Keratinocyte (primary cell): ENCODE data around the gene RMND5B. TPM values are rescaled to one million over a fixed set of nuclear protein-coding genes. Genes with fewer than 3 reads are reported as not detected.

Source experiments
- DNase-seq: peaks from one replicate; pipeline ENCODE4 v3.0.0-alpha.2; 2011; ENCODE audit warnings: low read depth, missing footprints, low spot score
- FAIRE-seq: peaks from 2 replicates; lab custom pipeline; 2011; peaks lifted over from hg19 to GRCh38; lab: Jason Lieb, UNC
- H2AFZ ChIP-seq: 2 replicates; pipeline ENCODE4 v1.6.0; 2012; ENCODE audit warnings: low read length, control low read depth, inconsistent platforms; ENCODE audit not compliant: control insufficient read depth
- H3K27ac ChIP-seq: 2 replicates; pipeline ENCODE4 v1.5.1; 2011; ENCODE audit warnings: low read length; ENCODE audit not compliant: control insufficient read depth, insufficient read depth
- H3K27me3 ChIP-seq: 3 replicates; pipeline ENCODE4 v1.6.0; 2011; ENCODE audit warnings: low read length; ENCODE audit not compliant: control insufficient read depth, insufficient read depth; ENCODE audit errors: extremely low read depth
- H3K36me3 ChIP-seq, 2 experiments: 2 replicates in 1 of 2; 3 replicates in 1 of 2; pipeline ENCODE4 v1.5.1; 2011; ENCODE audit warnings: low read length in 2 of 2, mild to moderate bottlenecking in 1 of 2; ENCODE audit not compliant: control insufficient read depth in 2 of 2, insufficient read depth in 2 of 2; ENCODE audit errors: extremely low read depth in 1 of 2
- H3K4me1 ChIP-seq: 3 replicates; pipeline ENCODE4 v1.5.1; 2011; ENCODE audit warnings: low read length; ENCODE audit not compliant: control insufficient read depth, insufficient read depth; ENCODE audit errors: extremely low read depth
- H3K4me2 ChIP-seq: 3 replicates; pipeline ENCODE4 v1.6.0; 2011; ENCODE audit warnings: low read depth, low read length; ENCODE audit not compliant: control insufficient read depth, insufficient read depth; ENCODE audit errors: extremely low read depth
- H3K4me3 ChIP-seq, 3 experiments: fragments of 200-600 bp in 1 of 3; sonication (generic) in 1 of 3; 2 replicates in 2 of 3; 3 replicates in 1 of 3; pipeline ENCODE4 v1.5.1; 2011 to 2016; ENCODE audit warnings: low read length in 3 of 3, mild to moderate bottlenecking in 3 of 3, control low read depth in 2 of 3, inconsistent platforms in 1 of 3, low read depth in 1 of 3, mixed read lengths in 1 of 3, mixed run types in 1 of 3, moderate library complexity in 1 of 3; ENCODE audit not compliant: control insufficient read depth in 2 of 3, insufficient read depth in 2 of 3; ENCODE audit errors: extremely low read depth in 1 of 3
- H3K79me2 ChIP-seq: 2 replicates; pipeline ENCODE4 v1.6.0; 2012; ENCODE audit warnings: low read length; ENCODE audit not compliant: control insufficient read depth, insufficient read depth
- H3K9ac ChIP-seq: 3 replicates; pipeline ENCODE4 v1.6.0; 2011; ENCODE audit warnings: low read length; ENCODE audit not compliant: control insufficient read depth, insufficient read depth; ENCODE audit errors: extremely low read depth
- H3K9me1 ChIP-seq: 3 replicates; pipeline ENCODE4 v1.6.0; 2011; ENCODE audit warnings: low read length; ENCODE audit not compliant: control insufficient read depth, insufficient read depth; ENCODE audit errors: extremely low read depth
- H3K9me3 ChIP-seq: 2 replicates; pipeline ENCODE4 v1.5.1; 2012; ENCODE audit warnings: low read depth, low read length; ENCODE audit not compliant: control insufficient read depth
- H4K20me1 ChIP-seq: 3 replicates; pipeline ENCODE4 v1.6.0; 2011; ENCODE audit warnings: low read length; ENCODE audit not compliant: control insufficient read depth, insufficient read depth; ENCODE audit errors: extremely low read depth
- EZH2 ChIP-seq: IDR thresholded peaks from one replicate; pipeline ENCODE4 v1.6.1; 2012; ENCODE audit warnings: inconsistent platforms, mild to moderate bottlenecking, low read length, moderate library complexity
- dilution Hi-C: fragments of 300-500 bp; cut with MboI; formaldehyde crosslinking; loops from one replicate; pipeline ENCODE4 v1.7.0; 2020; ENCODE audit warnings: low sequenced_read_pairs; ENCODE audit not compliant: extremely low pct_ligation_motif_present
- polyA plus RNA-seq, 5 experiments: library from polyadenylated mRNA; depleted of rRNA in 3 of 5; stranded (reverse) in 3 of 5; stranded (forward) in 1 of 5; unstranded in 1 of 5; fragments of >200 nt; gene quantifications; 1 replicate in 1 of 5; 2 replicates in 3 of 5; 3 replicates in 1 of 5; pipeline versions ENCODE4 v1.2.1 to v1.2.3, GENCODE V29; 2011 to 2012; ENCODE audit warnings: missing spikeins in 2 of 5, low read depth in 1 of 5, low replicate concordance in 1 of 5
- TF ChIP-seq, protein P1 (sequence below), 3 experiments: IDR thresholded peaks in 1 of 3; conservative IDR thresholded peaks in 1 of 3; optimal IDR thresholded peaks in 1 of 3; 2 replicates in 2 of 3; 3 replicates in 1 of 3; pipeline versions ENCODE3 to v1.5.1; 2011; ENCODE audit warnings: low read length in 3 of 3, mild to moderate bottlenecking in 3 of 3, moderate library complexity in 2 of 3, control low read depth in 1 of 3, inconsistent platforms in 1 of 3; ENCODE audit not compliant: insufficient read depth in 2 of 3; ENCODE audit errors: extremely low read depth in 1 of 3

The RMND5B gene
- polyA plus RNA-seq, 1 donor (not counting 4 experiments of a cell fraction or from before 2014, with no cell fraction given), result 15.5 TPM

DNA sequence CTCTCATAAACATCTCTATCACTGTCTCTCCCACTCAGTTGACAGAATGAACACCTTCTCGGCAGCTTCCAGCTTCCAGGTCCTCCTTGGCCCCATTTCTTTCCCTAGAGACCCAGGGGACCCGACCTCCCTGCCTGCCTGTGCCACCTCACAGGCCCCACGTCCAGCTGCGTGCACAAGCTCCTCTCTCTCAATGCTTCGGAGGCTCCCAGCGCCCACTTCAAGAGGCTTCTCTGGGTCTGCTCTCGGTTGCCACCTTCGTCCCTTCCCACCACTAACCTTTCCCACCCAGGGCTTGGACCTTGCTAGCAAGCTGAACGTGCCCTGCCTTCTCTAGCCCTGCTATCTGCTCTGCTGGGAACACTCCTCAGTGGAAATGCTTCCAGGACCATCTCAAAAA is 20.3 kb upstream of the RMND5B start:
- Histone ChIP-seq H3K9me1 (no peaks in the 10 kb centered on the region), H3K27ac (no peak overlapping the region), H3K4me1 (peaks cover 30% of the 10 kb centered on the region), H3K4me3 (no peak overlapping the region), H3K79me2 (peaks cover 8% of the 10 kb centered on the region), H2AFZ (no peak overlapping the region), H3K9me3 (no peaks in the 10 kb centered on the region), H3K27me3 (no peaks in the 10 kb centered on the region), H3K4me2 (no peak overlapping the region), H3K36me3 (no peaks in the 10 kb centered on the region), H3K9ac (no peak overlapping the region), H4K20me1 (peaks cover 3% of the 10 kb centered on the region)
- DNase-seq (no peak), FAIRE-seq (no peak)
- dilution Hi-C loops, result no loop called here
- no peak for TF ChIP-seq EZH2
- TF ChIP-seq, protein P1, sequence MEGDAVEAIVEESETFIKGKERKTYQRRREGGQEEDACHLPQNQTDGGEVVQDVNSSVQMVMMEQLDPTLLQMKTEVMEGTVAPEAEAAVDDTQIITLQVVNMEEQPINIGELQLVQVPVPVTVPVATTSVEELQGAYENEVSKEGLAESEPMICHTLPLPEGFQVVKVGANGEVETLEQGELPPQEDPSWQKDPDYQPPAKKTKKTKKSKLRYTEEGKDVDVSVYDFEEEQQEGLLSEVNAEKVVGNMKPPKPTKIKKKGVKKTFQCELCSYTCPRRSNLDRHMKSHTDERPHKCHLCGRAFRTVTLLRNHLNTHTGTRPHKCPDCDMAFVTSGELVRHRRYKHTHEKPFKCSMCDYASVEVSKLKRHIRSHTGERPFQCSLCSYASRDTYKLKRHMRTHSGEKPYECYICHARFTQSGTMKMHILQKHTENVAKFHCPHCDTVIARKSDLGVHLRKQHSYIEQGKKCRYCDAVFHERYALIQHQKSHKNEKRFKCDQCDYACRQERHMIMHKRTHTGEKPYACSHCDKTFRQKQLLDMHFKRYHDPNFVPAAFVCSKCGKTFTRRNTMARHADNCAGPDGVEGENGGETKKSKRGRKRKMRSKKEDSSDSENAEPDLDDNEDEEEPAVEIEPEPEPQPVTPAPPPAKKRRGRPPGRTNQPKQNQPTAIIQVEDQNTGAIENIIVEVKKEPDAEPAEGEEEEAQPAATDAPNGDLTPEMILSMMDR (optimal IDR thresholded peaks at IDR 0.05 in 1 of 3, IDR thresholded peaks at IDR 0.05 in 1 of 3, conservative IDR thresholded peaks at IDR 0.05 in 1 of 3; ENCODE audit: extremely low read depth in 1 of 3, insufficient read depth in 2 of 3, low read length in 3 of 3), result no peak

DNA sequence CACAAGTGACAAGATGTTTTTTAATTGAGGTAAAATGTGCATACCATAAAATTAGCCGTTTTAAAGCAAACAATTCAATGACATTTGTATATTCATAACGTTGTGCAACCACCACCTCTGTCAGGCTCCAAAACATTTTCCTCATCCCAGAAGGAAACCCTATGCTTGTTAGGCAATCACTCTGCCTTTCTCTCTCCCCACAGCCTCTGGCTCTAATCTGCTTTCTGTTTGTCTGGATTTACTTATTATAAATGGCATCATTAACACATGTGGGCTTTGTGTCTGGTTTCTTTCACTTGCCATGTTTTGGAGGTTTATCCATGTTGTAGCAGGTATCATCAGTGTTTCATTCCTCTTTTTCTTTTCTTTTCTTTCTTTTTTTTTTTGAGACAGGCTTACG is 18.9 kb upstream of the RMND5B start:
- Histone ChIP-seq H3K79me2 (peaks cover 13% of the 10 kb centered on the region), H3K4me3 (no peak overlapping the region), H3K9me1 (no peaks in the 10 kb centered on the region), H3K9ac (no peak overlapping the region), H3K4me2 (no peak overlapping the region), H3K36me3 (no peaks in the 10 kb centered on the region), H3K27me3 (no peaks in the 10 kb centered on the region), H4K20me1 (peaks cover 3% of the 10 kb centered on the region), H3K27ac (no peak overlapping the region), H3K9me3 (no peaks in the 10 kb centered on the region), H2AFZ (no peak overlapping the region), H3K4me1 (peaks cover 30% of the 10 kb centered on the region)
- dilution Hi-C loops, result no loop called here
- FAIRE-seq (no peak), DNase-seq (no peak)
- TF ChIP-seq EZH2, result no peak
- TF ChIP-seq, protein P1 (optimal IDR thresholded peaks at IDR 0.05 in 1 of 3, IDR thresholded peaks at IDR 0.05 in 1 of 3, conservative IDR thresholded peaks at IDR 0.05 in 1 of 3; ENCODE audit: extremely low read depth in 1 of 3, insufficient read depth in 2 of 3, low read length in 3 of 3), result no peak
